Activated T-helper 9 cell treated with anti-CD3 and anti-CD28 coated beads, Interleukin-2, amount 50 U/mL, for 16 hours (primary cell): Measurements from ENCODE around the gene NXPH3.

Experiments
- DNase-seq: peaks from one replicate; pipeline ENCODE4 v3.0.0-alpha.2; 2020; ENCODE audit warnings: low read depth

Gene NXPH3

GRCh38 chr17:49629447-49629846, 53.8 kb downstream of the NXPH3 start:
- no peak for DNase-seq

DNA sequence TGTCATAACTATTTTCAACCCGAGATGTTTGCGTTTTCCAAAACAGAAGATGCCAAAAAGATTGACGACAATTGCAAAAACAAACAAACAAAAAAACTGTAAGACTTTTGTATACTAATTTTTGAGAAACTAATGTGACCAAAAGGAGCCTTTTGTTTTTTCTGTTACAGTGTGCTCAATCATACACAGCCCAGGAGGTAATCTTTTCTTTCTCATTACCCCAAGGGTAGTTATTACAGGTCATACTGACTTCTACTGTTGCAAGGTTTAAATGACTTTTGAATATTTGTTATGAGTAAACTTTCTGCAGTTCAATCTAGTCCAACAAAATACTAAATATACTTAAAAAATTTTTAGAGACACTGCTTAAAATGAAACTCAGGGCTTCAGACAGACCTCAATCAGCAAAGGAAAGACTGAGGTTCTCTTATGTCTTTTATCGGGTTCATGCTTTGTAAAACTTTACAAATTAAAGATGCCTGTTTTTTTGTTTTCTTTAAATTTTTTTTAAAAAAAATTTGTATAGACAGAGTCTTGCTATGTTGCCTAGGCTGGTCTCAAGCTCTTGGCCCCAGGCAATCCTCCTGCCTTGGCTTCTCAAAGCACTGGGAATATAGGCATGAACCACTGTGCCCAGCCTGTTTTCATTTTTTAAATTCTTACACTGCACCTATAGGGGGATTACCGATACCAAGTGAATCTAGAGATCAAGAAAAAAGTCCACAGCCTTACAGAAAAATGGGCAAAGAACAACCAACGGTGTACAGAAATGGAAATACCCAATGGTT, 54.6 kb downstream of the NXPH3 start:
- no peak for DNase-seq

GRCh38 chr17:49631496-49631895, 55.8 kb downstream of the NXPH3 start:
- DNase-seq: no peak
